Stimulated activated CD4-positive, alpha-beta T cell treated with anti-CD3 and anti-CD28 coated beads, Interleukin-4, amount 100 ng/mL, for 1 hour (primary cell): ENCODE data around the gene STX12.

ENCODE experiments used
- DNase-seq: peaks from one replicate; pipeline ENCODE4 v3.0.0-alpha.2; 2020

Gene STX12

GRCh38 chr1:27872059-27872801 lies 99.2 kb downstream of the STX12 start, which contains the start of gene THEMIS2:
THEMIS2 (plus strand) TSS chr1:27872544; CDS start chr1:27872572, 28 bp downstream.
- DNase-seq: peak; percentile 85

GRCh38 chr1:27872802-27873551 lies 100.0 kb downstream of the STX12 start:
- DNase-seq: peak; percentile 33

- DNase-seq: no peak
These were observed 100.8 kb downstream of the STX12 start for GRCh38 chr1:27873671-27874384.
